ENCODE measurements around the gene GNAT1. TPM values are rescaled to one million over a fixed set of nuclear protein-coding genes. Genes with fewer than 3 reads are reported as not detected.

Gene GNAT1
- total RNA-seq, 1 experiment from 2014 or later, result 0.50 TPM

GRCh38 chr3:50222169-50222528 lies 30.7 kb downstream of the GNAT1 start:
- intact Hi-C loops (cut with micrococcal nuclease; ENCODE audit: unreplicated experiment), result no loop called here
- H3K9me3 ChIP-seq, result no peaks in the 10 kb centered on the region
- no TSS peak for BruUV-seq (replicated peaks)
- Mint-ChIP-seq H3K36me3 (ENCODE audit: insufficient read depth, unreplicated experiment) (peaks cover 6% of the 10 kb centered on the region), H3K4me3 (ENCODE audit: unreplicated experiment) (no peak overlapping the region), H3K27ac (ENCODE audit: unreplicated experiment) (no peak overlapping the region), H3K27me3 (ENCODE audit: insufficient read depth, unreplicated experiment) (no peaks in the 10 kb centered on the region), H3K4me1 (ENCODE audit: low read depth, unreplicated experiment) (no peaks in the 10 kb centered on the region), H3K9me3 (ENCODE audit: unreplicated experiment) (no peaks in the 10 kb centered on the region)
- no peaks in the 10 kb centered on the region for H3K27me3 ChIP-seq (replicated peaks; ENCODE audit: control insufficient read depth, insufficient read depth, low read length)
- DNase-seq, result no peak
- ChIA-PET POLR2A (no interaction called here), CTCF (interaction anchor here (0.8 to 2.1 kb wide), 7 partner anchors 10 to 101 kb away, joined by 3 to 27 read pairs (median 4); no protein-coding TSS in a partner anchor)
- TF ChIP-seq CTCF (IDR thresholded peaks at IDR 0.05; ENCODE audit: insufficient read depth in 1 of 2, low read depth in 1 of 2, low read length in 1 of 2, severe bottlenecking in 1 of 2, unreplicated experiment in 1 of 2), result no peak
- H3K4me1 ChIP-seq, result no peaks in the 10 kb centered on the region
- peaks cover 1% of the 10 kb centered on the region; the same call in 1 of the 2 replicates for H3K36me3 ChIP-seq (ENCODE audit: control insufficient read depth, insufficient read depth, low read length)
- H3K4me3 ChIP-seq (ENCODE audit: low read depth, low read length), result no peak overlapping the region

- TF ChIP-seq CTCF (IDR thresholded peaks at IDR 0.05; ENCODE audit: insufficient read depth in 1 of 2, low read depth in 1 of 2, low read length in 1 of 2, severe bottlenecking in 1 of 2, unreplicated experiment in 1 of 2), result no peak
- Mint-ChIP-seq H3K9me3 (ENCODE audit: unreplicated experiment) (no peaks in the 10 kb centered on the region), H3K36me3 (ENCODE audit: insufficient read depth, unreplicated experiment) (no peaks in the 10 kb centered on the region), H3K4me3 (ENCODE audit: unreplicated experiment) (no peak overlapping the region), H3K27me3 (ENCODE audit: insufficient read depth, unreplicated experiment) (no peaks in the 10 kb centered on the region), H3K27ac (ENCODE audit: unreplicated experiment) (no peak overlapping the region), H3K4me1 (ENCODE audit: low read depth, unreplicated experiment) (no peaks in the 10 kb centered on the region)
- no peaks in the 10 kb centered on the region for H3K9me3 ChIP-seq
- H3K36me3 ChIP-seq (ENCODE audit: control insufficient read depth, insufficient read depth, low read length), result no peaks in the 10 kb centered on the region
- ChIA-PET POLR2A (no interaction called here), CTCF (interaction anchor here (0.7 to 4.2 kb wide), 8 partner anchors 9 to 318 kb away, joined by 3 to 100 read pairs (median 6); no protein-coding TSS in a partner anchor)
- BruUV-seq (replicated peaks), result no TSS peak
- no peak for DNase-seq
- H3K27me3 ChIP-seq (replicated peaks; ENCODE audit: control insufficient read depth, insufficient read depth, low read length), result no peaks in the 10 kb centered on the region
- intact Hi-C loops (cut with micrococcal nuclease; ENCODE audit: unreplicated experiment), result no loop called here
- no peak overlapping the region for H3K4me3 ChIP-seq (ENCODE audit: low read depth, low read length)
- H3K4me1 ChIP-seq, result peaks cover 6% of the 10 kb centered on the region; the same call in 1 of the 2 replicates
Measured at GRCh38 chr3:50224639-50225038, 33.2 kb downstream of the GNAT1 start.

GRCh38 chr3:50226888-50227389 lies 35.5 kb downstream of the GNAT1 start:
- DNase-seq, result no peak
- CTCF ChIA-PET, result interaction anchor here (0.7 to 4.2 kb wide), 11 partner anchors 9 to 277 kb away, joined by 3 to 100 read pairs (median 8); partner anchors contain the start of genes GNAI2 and SEMA3B
- Mint-ChIP-seq H3K9me3 (ENCODE audit: unreplicated experiment) (no peaks in the 10 kb centered on the region), H3K4me1 (ENCODE audit: low read depth, unreplicated experiment) (no peaks in the 10 kb centered on the region), H3K27ac (ENCODE audit: unreplicated experiment) (peak overlapping the region; percentile 78), H3K27me3 (ENCODE audit: insufficient read depth, unreplicated experiment) (no peaks in the 10 kb centered on the region), H3K36me3 (ENCODE audit: insufficient read depth, unreplicated experiment) (no peaks in the 10 kb centered on the region), H3K4me3 (ENCODE audit: unreplicated experiment) (peak overlapping the region; percentile 78)
- H3K27me3 ChIP-seq (replicated peaks; ENCODE audit: control insufficient read depth, insufficient read depth, low read length), result no peaks in the 10 kb centered on the region
- peak overlapping the region; percentile 72 for H3K4me3 ChIP-seq (ENCODE audit: low read depth, low read length)
- no peak for TF ChIP-seq CTCF (IDR thresholded peaks at IDR 0.05; ENCODE audit: insufficient read depth in 1 of 2, low read depth in 1 of 2, low read length in 1 of 2, severe bottlenecking in 1 of 2, unreplicated experiment in 1 of 2)
- intact Hi-C loops (cut with micrococcal nuclease; ENCODE audit: unreplicated experiment), result loop anchor here (1.0 to 2.0 kb wide), 7 partner anchors 8 to 106 kb away; no protein-coding TSS in a partner anchor
- H3K4me1 ChIP-seq, result peaks cover 6% of the 10 kb centered on the region; the same call in 1 of the 2 replicates
- H3K36me3 ChIP-seq (ENCODE audit: control insufficient read depth, insufficient read depth, low read length), result no peaks in the 10 kb centered on the region
- POLR2A ChIA-PET, result interaction anchor here (0.6 to 1.8 kb wide), 3 partner anchors 9 to 37 kb away, joined by 3 to 6 read pairs (median 6); partner anchors contain the start of gene GNAI2
- no peaks in the 10 kb centered on the region for H3K9me3 ChIP-seq
- BruUV-seq (replicated peaks), result no TSS peak
